Left ventricle myocardium inferior (tissue), 1 donor: ENCODE data around the gene WNT9A. TPM values are rescaled to one million over a fixed set of nuclear protein-coding genes. Genes with fewer than 3 reads are reported as not detected.

Experiments used
- DNase-seq: peaks from one replicate; pipeline ENCODE4 v3.0.0-alpha.2; 2020
- H3K27ac ChIP-seq: fragments of 200-600 bp; replicated peaks from 2 replicates; pipeline ENCODE4 v1.8.0; 2021
- H3K27me3 ChIP-seq: fragments of 200-600 bp; 2 replicates; pipeline ENCODE4 v1.8.0; 2021; ENCODE audit warnings: low read depth
- H3K36me3 ChIP-seq: fragments of 200-600 bp; 2 replicates; pipeline ENCODE4 v1.8.0; 2021
- H3K4me1 ChIP-seq: fragments of 200-600 bp; 2 replicates; pipeline ENCODE4 v1.8.0; 2021
- H3K4me3 ChIP-seq: fragments of 200-600 bp; 2 replicates; pipeline ENCODE4 v1.8.0; 2021; ENCODE audit warnings: mild to moderate bottlenecking, moderate library complexity
- H3K9me3 ChIP-seq: fragments of 200-600 bp; replicated peaks from 2 replicates; pipeline ENCODE4 v1.8.0; 2021
- CTCF ChIP-seq: fragments of 200-600 bp; IDR thresholded peaks from 2 replicates; pipeline ENCODE4 v1.8.0; 2021; ENCODE audit warnings: antibody characterized with exemption, mild to moderate bottlenecking, borderline replicate concordance
- intact Hi-C: fragments of 100-400 bp; cut with micrococcal nuclease; formaldehyde crosslinking; loops from one replicate; pipeline ENCODE4 v1.11.0; 2022
- total RNA-seq: library from RNA; stranded (reverse); fragmentation: NEBNext Ultra II Directional; extraction: Animal tissue kit (Norgen Biotek cat#: 25700); gene quantifications from one replicate; pipeline ENCODE4 v1.2.1, GENCODE V29; 2021
- donor health status: DM: no; HTN: yes; CAD: no; lungs with severe emphysema.

Gene WNT9A
- total RNA-seq, 1 donor from 2014 or later: 4.8 TPM

GRCh38 chr1:227918736-227919135 is 29.0 kb downstream of the WNT9A start:
- Histone ChIP-seq H3K27me3 (no peaks in the 10 kb centered on the region), H3K4me3 (no peak overlapping the region), H3K27ac (no peak overlapping the region), H3K9me3 (no peaks in the 10 kb centered on the region), H3K36me3 (peaks cover 8% of the 10 kb centered on the region), H3K4me1 (no peaks in the 10 kb centered on the region)
- intact Hi-C loops: no loop called here
- TF ChIP-seq CTCF: no peak
- DNase-seq: no peak

- no peaks in the 10 kb centered on the region for H3K4me1 ChIP-seq
- no peaks in the 10 kb centered on the region for H3K27me3 ChIP-seq
- H3K27ac ChIP-seq: no peak overlapping the region
- DNase-seq: no peak
- intact Hi-C loops: no loop called here
- no peak overlapping the region for H3K4me3 ChIP-seq
- peaks cover 8% of the 10 kb centered on the region for H3K36me3 ChIP-seq
- TF ChIP-seq CTCF: no peak
- H3K9me3 ChIP-seq: no peaks in the 10 kb centered on the region
These were observed 29.5 kb downstream of the WNT9A start for GRCh38 chr1:227918083-227918700.

- Histone ChIP-seq H3K36me3 (peaks cover 8% of the 10 kb centered on the region), H3K27ac (no peak overlapping the region), H3K4me3 (no peak overlapping the region), H3K9me3 (no peaks in the 10 kb centered on the region), H3K4me1 (no peaks in the 10 kb centered on the region), H3K27me3 (no peaks in the 10 kb centered on the region)
- no peak for DNase-seq
- TF ChIP-seq CTCF: no peak
- intact Hi-C loops: no loop called here
These were observed 30.4 kb downstream of the WNT9A start for GRCh38 chr1:227917081-227917950.

GRCh38 chr1:227916655-227917054 is 31.1 kb downstream of the WNT9A start:
- Histone ChIP-seq H3K9me3 (no peaks in the 10 kb centered on the region), H3K4me3 (no peak overlapping the region), H3K36me3 (peaks cover 4% of the 10 kb centered on the region), H3K27me3 (no peaks in the 10 kb centered on the region), H3K27ac (no peak overlapping the region), H3K4me1 (no peaks in the 10 kb centered on the region)
- DNase-seq: no peak
- intact Hi-C loops: no loop called here
- no peak for TF ChIP-seq CTCF

- no peak for DNase-seq
- Histone ChIP-seq H3K4me3 (no peak overlapping the region), H3K36me3 (no peaks in the 10 kb centered on the region), H3K27me3 (no peaks in the 10 kb centered on the region), H3K4me1 (no peaks in the 10 kb centered on the region), H3K27ac (no peak overlapping the region), H3K9me3 (no peaks in the 10 kb centered on the region)
- intact Hi-C loops: no loop called here
- no peak for TF ChIP-seq CTCF
These were observed 31.9 kb downstream of the WNT9A start for GRCh38 chr1:227915564-227916553.
